Measurements from ENCODE around the gene MASP1. TPM values are rescaled to one million over a fixed set of nuclear protein-coding genes. Genes with fewer than 3 reads are reported as not detected.

The MASP1 gene
- total RNA-seq, 1 donor from 2014 or later: 0.20 TPM

DNA sequence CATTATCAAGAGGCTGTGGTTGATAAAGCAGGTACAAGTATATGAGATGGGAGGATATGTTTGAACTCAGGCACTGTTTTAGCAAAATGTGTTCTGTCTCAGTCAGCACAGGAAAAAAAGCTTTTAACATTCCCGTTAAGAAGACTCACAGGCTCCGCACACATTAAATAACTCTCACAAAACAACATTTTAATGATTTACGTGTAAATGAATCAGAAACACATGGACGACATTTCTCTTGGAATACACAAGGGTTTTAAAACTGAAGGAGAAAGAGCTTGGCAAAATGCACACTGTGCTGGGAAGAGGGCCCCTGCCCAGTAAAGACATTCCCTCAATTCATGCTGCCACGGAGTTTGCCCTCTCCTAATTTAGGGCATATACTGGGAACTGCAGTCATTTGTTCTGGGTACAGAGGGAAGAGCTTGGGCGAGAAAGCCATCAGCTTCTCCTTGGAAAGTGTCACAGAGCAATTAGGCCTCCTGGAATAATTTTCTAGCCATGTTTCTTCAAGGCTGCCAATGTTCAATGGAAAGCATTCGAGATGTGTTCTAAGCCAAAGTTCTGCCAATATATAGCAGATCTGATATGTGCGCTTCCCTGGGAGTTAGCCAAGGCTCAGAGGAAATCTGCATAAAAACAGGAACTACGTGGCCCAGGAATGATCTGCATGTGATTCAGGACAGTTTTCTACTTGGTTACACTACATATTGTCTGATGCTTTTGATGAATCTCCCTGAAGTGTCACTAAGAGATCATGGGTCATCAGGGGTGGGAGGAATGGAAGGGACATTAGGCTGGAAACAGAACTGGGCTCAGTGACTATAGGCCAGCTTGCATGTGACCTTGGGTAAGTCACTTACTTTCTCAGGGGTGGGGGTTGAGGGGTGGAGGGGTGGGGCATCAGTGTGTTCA is 2.2 kb upstream of the MASP1 start:
- DNase-seq (ENCODE audit: low read depth, low spot score): peak; percentile 20

DNA sequence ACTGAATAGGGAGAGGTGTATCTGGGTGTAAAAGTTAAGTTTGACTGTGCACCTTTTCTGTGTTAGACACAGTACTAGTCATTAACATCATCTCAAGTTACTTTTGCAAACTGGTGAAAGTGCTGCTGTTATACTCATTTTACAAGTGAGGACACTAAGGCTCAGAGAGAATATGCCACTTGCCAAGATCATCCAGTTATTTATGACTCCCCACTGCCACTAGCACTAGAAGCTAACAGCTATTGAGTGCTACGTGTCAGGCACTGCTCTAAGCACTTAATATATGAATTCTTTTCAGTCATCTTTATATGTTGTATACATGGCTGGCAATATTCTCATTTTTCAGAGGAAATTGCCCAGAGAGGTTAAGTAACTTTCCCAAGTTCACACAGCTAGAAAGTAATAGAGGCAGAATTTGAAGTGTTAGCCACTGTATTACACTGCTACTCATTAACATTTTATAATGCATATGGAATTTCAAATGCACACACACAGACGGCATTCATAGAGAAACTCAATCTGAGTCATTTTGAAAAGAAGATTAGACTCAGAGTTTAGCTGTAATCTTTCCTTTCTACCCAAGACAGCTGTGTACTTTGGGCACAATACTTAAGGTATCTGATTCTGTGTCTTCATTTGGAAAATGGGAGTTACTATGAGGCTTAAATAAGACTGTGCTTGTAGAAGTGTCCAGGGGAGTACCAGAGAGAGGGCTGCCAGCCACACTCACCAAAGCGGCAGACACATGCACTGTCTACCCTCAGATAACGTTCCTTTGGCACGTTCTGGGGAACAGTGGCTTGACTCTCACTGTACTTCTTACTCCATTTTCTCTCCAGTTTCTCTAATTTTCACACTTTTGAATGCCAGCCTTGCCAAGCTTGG is 1.3 kb upstream of the MASP1 start:
- DNase-seq (ENCODE audit: low read depth, low spot score): no peak

DNA sequence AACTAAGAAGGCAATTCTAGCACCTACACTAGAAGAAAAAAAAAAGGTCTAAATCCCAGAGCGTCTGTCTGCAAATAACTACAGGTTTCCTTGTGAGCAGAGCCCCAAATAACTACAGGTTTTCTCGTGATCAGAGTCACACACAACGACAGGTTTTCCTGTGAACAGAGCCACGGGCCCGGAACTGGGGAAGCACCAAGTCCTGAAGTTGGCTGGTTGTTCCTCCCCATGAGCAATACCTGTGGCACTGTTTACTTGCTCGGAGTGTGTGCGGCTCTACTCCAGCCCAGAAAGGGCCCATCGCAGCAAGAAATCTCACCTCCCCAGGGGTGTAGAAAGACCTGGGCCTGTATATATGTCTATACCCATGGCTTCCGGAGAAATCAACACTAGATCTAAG is 644 bp upstream of the MASP1 start:
- DNase-seq (ENCODE audit: low read depth, low spot score): no peak

DNA sequence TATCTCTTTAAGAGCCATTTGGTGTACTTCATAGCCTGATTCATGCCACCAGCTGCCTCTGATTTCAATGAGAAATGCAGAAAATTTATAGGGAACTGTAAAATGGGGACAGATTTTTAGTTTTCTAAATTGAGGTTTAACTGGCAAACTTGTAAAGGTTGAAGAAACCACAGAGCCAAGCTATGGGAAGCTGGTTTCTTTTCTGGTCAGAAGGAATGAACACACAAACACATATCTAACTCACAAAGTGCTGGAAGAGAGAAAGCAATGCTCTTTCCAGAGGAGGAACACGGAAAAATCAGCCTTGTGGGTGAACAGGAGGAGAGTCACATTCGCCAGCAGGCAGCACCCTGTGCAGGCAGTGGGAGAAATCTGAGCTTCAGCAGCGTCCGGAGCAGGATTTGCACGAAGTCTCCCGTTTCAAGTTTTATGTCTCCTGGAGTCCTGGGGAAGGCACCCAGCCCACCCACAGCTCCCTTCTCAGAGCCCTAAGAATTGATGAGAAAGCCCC is 481 bp downstream of the MASP1 start:
- DNase-seq (ENCODE audit: low read depth, low spot score): no peak

DNA sequence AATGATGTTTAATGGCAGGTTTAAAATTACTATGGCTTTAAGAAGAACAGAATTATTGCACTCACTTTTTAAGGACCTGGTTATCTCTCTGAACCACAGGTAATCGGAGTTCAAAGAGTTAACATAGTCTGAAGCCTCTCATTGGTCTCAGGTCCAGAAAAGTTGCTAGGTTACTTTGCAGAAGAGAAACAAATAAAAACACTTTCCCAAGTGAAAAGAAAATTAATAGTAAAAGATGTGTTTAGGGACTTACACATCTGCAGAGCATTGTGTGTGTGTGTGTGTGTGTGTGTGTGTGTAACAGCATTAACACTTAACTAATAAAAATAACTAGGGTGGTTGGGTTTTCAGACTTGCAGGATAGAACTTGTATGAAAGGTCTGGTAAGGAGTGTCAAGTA is 1.0 kb downstream of the MASP1 start:
- DNase-seq (ENCODE audit: low read depth, low spot score): no peak

DNA sequence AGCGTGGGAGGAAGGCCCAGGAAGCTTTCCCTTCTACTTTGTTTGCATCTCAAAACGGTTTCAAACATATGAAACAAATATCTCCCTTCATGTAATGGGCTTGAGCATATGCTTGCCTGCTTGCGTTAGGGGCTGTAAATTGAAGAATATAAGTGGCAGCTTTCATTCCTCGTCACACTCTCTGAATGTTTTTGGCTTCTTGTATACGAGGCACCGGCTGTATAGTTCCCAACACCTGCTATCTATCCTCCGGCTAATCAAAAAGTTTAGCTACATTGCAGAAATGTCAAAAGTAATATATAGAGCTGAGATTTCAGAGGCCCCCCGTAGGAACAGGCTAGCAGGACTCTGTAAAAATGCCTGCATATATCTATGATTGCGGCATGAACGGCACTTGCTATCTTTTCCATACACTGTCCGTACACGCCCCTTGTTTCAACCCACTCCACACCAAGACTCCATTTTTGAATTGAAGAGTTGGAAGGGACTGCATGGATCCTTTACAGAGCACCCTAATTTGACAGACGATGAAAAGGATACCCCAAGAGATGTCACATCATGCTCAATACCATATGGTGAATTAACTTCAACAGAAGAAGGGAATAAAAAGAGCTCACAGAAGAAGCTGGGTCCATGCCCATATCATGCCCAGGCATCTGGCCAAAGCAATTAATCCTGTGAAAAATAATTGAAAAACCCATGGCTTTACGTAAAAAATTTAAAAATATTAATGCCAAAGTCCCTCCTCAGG is 2.5 kb downstream of the MASP1 start:
- DNase-seq (ENCODE audit: low read depth, low spot score): no peak

DNA sequence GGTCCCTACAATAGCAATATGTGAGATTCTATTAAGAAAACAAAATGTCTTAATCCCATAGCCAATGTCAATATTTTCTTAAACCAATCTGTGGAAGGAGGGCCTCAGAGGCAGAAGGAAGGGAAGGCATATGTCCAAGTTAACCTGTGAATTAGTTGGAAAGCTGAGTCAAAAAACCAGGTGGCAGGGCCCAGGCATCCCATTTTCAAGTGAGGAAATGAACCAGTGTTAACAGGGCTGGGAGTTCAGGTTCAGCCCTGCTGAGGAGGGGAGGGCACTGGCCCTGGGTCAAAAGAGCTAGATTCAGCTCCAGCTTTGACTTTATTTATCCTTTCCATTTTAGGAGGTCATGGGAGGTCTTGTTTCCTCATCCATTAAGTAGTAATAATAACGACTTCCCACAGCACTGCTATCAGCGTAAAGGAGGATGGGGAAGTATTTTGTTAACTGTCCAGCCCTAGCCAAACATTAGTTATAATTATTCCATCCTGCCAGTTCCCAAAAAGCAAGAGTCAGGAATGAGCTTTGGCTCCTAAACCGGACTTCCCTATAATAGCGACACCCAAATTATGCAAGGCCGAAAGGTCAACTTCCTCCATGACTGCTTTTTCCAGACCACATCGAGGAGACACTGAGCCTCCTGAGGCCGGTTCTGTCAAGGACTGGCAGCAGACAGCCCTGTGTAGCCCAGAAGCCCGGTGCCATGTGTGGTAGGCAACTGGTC is 3.2 kb downstream of the MASP1 start:
- no peak for DNase-seq (ENCODE audit: low read depth, low spot score)

DNA sequence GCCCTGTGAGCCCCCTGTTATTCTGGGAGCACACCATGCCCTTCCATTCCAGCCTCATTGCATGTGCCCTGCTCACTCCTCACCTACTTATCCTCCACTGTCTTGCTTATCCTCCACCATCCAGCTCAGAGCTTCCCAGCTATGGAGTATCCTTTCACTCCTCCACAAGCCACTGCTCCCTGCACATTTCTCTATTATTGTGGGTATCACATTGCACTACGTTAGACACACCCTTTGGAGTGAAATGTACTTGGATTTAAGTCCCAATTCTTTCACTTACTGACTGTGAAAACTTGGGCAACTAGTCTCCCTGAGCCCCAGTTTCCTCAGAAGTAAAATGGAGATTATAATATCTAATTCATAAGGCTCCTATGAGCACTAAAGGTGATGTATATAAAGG is 4.3 kb downstream of the MASP1 start:
- DNase-seq (ENCODE audit: low read depth, low spot score): no peak

DNA sequence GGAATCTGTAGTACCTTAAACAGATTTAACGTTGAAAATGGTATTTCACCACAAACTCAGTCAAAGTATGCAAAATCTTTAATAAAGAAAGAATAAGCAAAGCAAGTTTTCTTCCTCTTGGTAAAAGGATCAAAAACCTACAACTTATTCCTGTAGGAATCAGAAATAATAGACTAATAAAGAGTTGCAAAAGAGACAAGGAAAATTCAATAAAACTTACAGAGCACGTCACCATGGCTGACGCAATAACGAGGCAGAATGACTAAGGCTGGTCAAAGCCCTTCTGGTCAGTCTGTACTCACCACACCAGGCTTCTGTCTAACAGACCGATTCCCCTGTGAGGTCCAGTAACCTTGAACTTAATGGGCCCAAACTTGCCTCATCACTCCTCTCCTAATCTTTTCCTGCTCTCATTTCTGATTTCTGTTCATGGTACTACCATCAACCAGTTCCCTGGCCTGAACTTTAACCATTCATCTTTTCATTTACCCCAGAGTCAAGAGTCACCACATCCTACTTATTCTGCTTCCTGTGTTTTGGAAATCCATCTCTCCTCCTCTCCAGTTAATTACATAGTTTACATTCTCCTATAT is 5.0 kb downstream of the MASP1 start:
- DNase-seq (ENCODE audit: low read depth, low spot score): no peak

DNA sequence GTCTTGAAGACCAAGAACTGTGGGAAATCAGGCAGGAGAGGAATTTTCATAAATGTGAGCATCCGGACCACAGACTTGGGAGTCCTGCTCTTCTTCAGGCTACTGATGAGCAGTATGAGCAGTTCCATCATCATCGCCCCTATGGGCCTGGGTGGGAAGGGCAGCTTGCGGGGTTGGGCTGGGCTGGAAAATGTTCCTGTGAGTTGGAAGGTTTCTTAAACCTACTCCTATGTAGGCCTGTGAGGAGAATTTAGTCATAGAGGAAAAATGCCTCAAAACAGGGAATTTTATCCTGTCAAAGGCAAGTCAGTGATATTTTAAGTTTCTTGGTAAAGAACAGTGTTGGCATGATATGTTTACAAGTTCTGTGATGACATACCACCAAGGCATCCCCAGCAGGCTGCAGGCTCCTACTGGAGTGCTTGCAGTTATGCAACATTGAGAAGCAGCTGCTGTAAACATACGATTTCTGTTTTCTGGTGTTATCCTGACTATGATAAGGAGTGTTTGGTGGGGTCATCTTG is 10.3 kb downstream of the MASP1 start:
- no peak for DNase-seq (ENCODE audit: low read depth, low spot score)

DNA sequence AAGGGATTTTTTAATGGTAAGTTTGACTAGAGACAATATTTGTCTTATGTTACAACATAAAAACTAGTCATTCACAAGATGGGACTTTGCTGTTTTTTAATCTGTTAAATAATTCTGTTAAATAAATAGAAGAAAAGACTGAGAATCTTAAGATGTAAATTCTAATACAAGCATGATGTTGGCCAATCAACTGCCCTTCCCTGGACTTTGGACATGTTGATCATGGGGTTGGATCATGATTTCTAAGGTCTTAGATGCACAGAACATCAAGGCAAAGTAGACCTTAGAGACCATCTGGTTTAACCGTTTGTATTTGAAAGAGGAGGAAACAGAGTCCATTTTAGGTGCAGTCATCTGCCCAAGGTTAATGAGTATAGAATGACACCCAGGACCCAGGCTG is 10.9 kb downstream of the MASP1 start:
- DNase-seq (ENCODE audit: low read depth, low spot score): no peak

DNA sequence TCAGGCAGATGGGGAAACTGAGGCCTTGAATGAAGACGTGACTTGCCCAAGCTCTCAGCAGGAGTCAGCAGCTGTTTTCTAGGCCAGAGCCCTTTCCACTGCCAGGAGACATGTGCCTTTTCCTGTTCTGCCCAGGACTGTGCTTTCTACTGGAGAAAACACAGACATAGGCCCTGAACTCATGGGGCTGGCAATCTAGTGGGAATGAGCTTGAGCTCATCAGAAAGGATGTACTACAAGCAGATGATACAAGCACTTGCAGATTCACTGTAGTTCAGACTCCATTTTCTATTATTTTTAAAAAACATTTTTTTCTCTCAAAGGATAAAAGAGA is 14.4 kb downstream of the MASP1 start:
- no peak for DNase-seq (ENCODE audit: low read depth, low spot score)

DNA sequence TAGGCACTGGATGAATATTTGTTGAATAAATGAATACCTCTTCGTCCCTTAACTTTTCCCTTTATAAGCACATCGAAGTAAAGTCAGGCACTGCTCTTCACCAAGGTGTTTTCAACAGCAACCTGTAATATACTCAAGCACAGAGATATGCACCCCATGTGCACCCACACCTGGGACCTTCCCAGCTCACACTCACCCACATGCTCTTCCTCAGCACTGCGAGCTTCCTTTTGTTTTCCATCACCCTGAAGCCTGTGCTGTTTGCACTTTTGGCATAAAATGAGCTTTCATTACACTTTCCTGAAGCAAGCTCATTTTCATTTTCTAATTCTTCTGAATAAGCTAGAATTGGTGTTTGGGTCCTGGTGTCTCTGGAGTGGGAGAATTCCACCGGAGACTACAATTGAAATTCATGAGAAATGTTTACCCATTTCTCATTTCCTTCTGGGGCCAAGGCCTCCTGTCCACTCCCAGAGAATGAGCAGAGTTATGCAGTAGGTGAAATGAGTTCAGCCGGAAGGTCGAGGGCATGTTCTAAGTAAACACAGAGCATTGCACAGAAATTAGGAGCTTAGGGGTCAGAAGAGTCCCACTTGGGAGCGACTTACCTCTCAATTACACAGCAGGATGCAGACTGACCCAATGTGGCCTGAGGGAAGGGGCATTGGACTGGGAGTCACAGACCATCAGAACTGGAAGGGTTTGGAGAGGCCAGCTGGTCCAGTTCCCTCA is 15.0 kb downstream of the MASP1 start:
- DNase-seq (ENCODE audit: low read depth, low spot score): no peak

DNA sequence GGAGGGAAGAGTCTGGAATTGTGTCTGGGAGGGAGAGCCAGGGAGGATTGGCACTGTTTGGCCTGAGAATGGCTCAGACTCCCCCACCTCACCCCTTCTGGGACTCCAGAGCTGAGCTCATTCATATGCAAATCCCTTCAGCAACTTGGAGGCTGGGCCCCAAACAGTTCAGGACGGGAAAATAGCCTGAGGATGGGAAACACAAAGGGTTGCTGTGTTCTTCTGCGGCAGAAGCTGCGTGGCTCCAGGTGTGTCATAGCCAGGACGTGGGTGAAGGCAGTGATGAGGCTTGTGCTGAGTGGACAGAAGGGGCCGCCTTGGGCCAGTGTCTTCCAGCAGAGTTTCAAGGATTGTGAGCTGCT is 16.6 kb downstream of the MASP1 start:
- DNase-seq (ENCODE audit: low read depth, low spot score): no peak

DNA sequence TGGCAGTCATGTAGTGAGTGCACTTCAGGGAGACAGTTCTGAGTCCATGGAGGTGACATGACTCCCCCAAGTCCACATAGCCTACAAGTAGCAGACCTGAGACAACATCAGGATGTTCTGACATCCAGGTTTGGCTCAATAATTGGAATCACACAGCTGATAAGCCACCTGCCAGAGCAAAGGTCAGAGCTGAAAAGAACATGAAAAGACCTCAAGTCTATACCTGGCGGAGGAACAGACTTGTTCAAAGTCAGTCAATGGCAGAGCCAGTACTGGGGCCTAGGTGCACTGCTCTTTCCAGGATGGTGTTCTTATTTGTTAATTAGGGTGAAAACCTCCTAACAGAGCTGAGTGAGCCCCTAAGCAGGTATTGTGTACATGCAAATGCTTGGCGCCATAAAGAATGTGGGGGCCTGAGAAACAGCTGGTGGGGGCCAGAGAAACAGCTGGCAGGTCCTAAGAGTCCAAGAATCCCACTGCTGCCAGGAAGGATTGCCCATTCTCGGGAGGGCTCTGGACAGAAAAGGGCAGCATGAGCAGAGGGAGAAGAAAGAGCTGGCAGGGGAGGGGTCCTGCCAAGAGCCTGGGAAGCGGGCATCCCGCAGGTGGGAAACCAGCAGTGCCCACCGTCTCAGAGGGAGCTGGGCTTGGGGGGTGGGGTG is 17.1 kb downstream of the MASP1 start:
- no peak for DNase-seq (ENCODE audit: low read depth, low spot score)

DNA sequence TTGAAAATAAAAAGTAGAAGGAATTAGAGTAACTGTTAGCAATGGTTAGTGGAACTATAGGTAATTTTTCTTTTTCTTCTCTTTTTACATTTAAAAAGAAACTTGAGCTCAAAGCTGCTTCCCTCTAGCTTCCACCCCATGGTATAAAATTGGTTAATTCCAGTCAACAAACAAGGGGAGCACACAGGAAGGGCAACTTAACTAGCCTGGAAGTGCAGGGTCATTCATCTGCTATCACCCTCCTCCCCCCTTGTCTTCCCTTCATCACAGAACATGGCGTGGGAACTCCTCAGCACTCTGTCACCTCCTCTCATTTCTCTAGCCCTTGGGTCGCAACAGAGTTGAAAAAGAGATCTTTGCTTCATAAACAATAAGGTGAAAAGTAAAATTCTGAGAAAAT is 20.0 kb downstream of the MASP1 start:
- DNase-seq (ENCODE audit: low read depth, low spot score): no peak

DNA sequence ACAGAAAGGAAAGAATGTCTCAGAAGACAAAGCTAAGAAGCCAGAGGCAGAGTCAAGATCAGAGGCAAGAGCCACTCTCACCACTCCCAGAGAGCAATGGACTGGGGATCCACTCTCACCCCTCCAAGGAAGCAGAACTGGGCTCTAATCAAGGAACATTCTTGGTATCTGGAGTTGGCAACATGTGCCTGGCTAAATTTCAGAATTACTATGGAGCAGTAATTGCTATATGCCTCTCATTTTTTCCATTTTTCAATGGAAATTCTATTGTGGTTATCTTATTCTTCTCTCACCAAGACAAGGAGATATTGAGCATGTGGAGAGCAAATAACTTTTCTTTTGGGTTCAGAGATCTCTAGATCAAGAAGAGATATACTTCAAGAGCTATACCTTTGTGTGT is 22.1 kb downstream of the MASP1 start:
- no peak for DNase-seq (ENCODE audit: low read depth, low spot score)

DNA sequence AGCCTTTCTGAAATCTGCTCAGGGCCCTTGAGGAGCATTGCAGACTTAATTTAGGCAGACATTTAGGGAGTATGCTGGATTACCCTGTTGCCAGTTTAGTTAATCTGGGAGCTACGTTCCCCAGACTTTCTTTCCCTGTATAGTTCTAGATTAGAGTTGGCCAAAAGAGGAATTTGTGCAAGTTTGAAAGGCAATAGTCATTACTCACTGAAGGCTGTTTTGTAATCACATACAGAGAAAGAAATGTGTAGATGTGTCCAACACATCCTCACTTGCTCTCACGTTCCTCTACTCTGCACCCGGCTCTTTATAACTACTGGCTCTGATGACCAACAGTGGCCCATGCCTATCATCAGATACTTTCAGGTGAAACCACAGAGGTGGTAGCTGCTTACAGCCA is 24.2 kb downstream of the MASP1 start:
- no peak for DNase-seq (ENCODE audit: low read depth, low spot score)

DNA sequence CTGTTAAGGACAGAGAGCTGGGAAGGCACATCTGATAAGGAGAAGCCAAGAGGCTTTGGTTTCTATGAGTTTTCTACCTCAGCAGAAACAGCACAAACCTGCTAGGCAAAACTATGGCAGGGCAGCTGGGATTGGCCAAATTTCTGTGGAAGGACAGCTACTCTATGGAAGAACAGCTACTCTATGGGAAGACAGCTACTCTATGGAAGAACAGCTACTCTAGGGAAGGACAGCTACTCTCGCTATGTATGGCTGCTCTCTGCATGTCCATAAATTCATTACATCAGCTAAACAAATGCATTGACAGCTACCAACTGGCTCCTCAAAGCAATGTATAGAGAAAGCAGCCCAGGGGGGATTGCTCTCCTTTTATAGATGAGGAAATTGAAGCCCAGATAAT is 24.8 kb downstream of the MASP1 start:
- no peak for DNase-seq (ENCODE audit: low read depth, low spot score)

All from pulmonary artery endothelial cell (primary cell).